ENCODE results near the gene KIF16B. TPM values are rescaled to one million over a fixed set of nuclear protein-coding genes. Genes with fewer than 3 reads are reported as not detected.
"Not testable (repeated sequence)": the region's sequence is repeated elsewhere in the genome, so short reads cannot be mapped to it uniquely, and the experiment has no call there.

KIF16B gene
- total RNA-seq, 6 experiments from 2014 or later = 8.4 to 15.9 (median 11.7) TPM

- no peak overlapping the region for H3K27ac ChIP-seq
- peaks cover 0 to 44% (median 7%) of the 10 kb centered on the region in 4 donors for H3K4me1 ChIP-seq
- no peaks in the 10 kb centered on the region for H3K36me3 ChIP-seq
- TF ChIP-seq, protein P1, sequence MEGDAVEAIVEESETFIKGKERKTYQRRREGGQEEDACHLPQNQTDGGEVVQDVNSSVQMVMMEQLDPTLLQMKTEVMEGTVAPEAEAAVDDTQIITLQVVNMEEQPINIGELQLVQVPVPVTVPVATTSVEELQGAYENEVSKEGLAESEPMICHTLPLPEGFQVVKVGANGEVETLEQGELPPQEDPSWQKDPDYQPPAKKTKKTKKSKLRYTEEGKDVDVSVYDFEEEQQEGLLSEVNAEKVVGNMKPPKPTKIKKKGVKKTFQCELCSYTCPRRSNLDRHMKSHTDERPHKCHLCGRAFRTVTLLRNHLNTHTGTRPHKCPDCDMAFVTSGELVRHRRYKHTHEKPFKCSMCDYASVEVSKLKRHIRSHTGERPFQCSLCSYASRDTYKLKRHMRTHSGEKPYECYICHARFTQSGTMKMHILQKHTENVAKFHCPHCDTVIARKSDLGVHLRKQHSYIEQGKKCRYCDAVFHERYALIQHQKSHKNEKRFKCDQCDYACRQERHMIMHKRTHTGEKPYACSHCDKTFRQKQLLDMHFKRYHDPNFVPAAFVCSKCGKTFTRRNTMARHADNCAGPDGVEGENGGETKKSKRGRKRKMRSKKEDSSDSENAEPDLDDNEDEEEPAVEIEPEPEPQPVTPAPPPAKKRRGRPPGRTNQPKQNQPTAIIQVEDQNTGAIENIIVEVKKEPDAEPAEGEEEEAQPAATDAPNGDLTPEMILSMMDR (IDR thresholded peaks at IDR 0.05) = no peak
- TF ChIP-seq POLR2A (IDR thresholded peaks at IDR 0.05) = no peak
- DNase-seq (no peak), ATAC-seq (no peak)
- no peaks in the 10 kb centered on the region for H3K27me3 ChIP-seq
- no peak overlapping the region for H3K4me3 ChIP-seq
- 33% methylated on average over 2 of the region's 4 CpGs for WGBS (ENCODE audit: insufficient coverage, low coverage, low lambda C conversion rate, missing lambda C conversion rate)
- H3K9me3 ChIP-seq = no peaks in the 10 kb centered on the region
- intact Hi-C loops (cut with DNase I) = no loop called here
Measured at GRCh38 chr20:16569246-16570153, 3.7 kb downstream of the KIF16B start.

- H3K9me3 ChIP-seq = no peaks in the 10 kb centered on the region
- TF ChIP-seq POLR2A (IDR thresholded peaks at IDR 0.05) = no peak
- TF ChIP-seq, protein P1 (IDR thresholded peaks at IDR 0.05) = no peak
- 87% methylated on average over 5 of the region's 5 CpGs for WGBS (ENCODE audit: insufficient coverage, low coverage, low lambda C conversion rate, missing lambda C conversion rate)
- H3K27me3 ChIP-seq = no peaks in the 10 kb centered on the region
- H3K36me3 ChIP-seq = no peaks in the 10 kb centered on the region
- DNase-seq (no peak), ATAC-seq (no peak)
- no peak overlapping the region for H3K27ac ChIP-seq
- intact Hi-C loops (cut with DNase I) = no loop called here
- no peak overlapping the region for H3K4me3 ChIP-seq
- peaks cover 0 to 24% (median 2%) of the 10 kb centered on the region in 4 donors for H3K4me1 ChIP-seq
Measured at GRCh38 chr20:16566080-16566479, 7.2 kb downstream of the KIF16B start.

- H3K27ac ChIP-seq; intact Hi-C loops (cut with DNase I): not testable (repeated sequence)
- WGBS (ENCODE audit: insufficient coverage, low coverage, low lambda C conversion rate, missing lambda C conversion rate) = 100% methylated on average over 5 of the region's 5 CpGs
Measured at GRCh38 chr20:16564079-16564478, 9.2 kb downstream of the KIF16B start.

DNA sequence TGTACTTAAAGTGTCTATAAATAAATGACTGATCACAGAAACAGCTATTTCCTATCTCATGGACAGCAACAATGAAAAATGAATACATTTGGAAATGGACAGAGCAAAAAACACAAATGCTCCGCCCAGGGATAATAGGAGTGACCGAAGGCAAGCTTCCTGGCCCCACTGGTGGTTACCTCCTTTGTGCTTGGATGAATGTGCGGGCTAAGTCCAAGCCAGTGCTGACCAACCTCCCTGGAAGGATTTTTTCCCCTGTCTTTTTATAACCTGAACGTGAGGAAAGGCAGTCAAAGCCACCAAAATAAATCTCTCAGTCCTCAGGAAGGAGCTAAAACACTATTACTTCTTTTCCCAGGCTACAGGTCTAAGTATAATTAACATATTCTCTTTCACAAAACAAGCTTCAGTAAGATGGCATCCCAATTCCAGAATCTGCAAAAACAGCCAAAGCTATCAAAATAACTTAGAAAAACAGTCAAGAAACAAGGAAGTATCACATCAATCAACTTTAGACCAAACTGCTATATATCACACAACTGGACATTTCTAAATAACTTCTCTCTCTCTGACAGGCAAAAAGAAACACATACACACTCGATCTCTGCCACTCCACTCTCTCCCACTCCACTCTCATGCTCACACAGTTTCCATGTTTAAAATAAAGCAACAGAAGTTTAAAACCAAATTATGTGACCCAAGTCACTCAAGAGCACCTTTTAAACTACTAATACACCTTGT is 10.0 kb downstream of the KIF16B start:
- Histone ChIP-seq H3K36me3 (no peaks in the 10 kb centered on the region), H3K4me3 (no peak overlapping the region), H3K27me3 (no peaks in the 10 kb centered on the region), H3K9me3 (no peaks in the 10 kb centered on the region), H3K4me1 (no peaks in the 10 kb centered on the region), H3K27ac (no peak overlapping the region)
- DNase-seq (no peak), ATAC-seq (no peak)
- 66% methylated on average over 5 of the region's 5 CpGs for WGBS (ENCODE audit: insufficient coverage, low coverage, low lambda C conversion rate, missing lambda C conversion rate)
- TF ChIP-seq POLR2A (IDR thresholded peaks at IDR 0.05) = no peak
- TF ChIP-seq, protein P1 (IDR thresholded peaks at IDR 0.05) = no peak
- intact Hi-C loops (cut with DNase I) = no loop called here

More at GRCh38 chr20:16564079-16564478, 9.2 kb downstream of the KIF16B start:
- H3K4me1 ChIP-seq, H3K9me3 ChIP-seq, H3K4me3 ChIP-seq, DNase-seq, H3K36me3 ChIP-seq, H3K27me3 ChIP-seq, ATAC-seq: not testable (repeated sequence)

DNA sequence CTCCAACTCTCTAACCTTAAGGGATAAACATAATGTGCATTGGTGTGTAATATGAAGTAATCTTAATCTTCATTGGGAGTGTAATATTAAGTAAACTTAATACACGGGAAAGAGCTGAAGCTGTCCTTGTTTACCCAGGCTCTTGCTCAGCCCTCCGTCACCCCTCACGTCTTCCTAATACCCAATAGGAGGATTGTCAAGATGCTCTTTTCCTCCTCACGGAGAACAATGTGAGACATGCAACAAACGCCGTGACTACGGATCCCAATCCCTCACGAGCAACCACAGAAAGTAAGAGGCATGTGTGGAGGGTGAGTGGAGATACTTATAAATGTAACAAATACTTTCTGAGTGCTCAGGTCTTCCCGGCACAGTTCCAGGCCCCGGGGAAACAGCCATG is 11.0 kb downstream of the KIF16B start:
- H3K9me3 ChIP-seq = no peaks in the 10 kb centered on the region
- H3K4me1 ChIP-seq = no peaks in the 10 kb centered on the region
- TF ChIP-seq, protein P1 (IDR thresholded peaks at IDR 0.05) = no peak
- TF ChIP-seq POLR2A (IDR thresholded peaks at IDR 0.05) = no peak
- H3K4me3 ChIP-seq = no peak overlapping the region
- no peak for DNase-seq
- 91% methylated on average over 9 of the region's 10 CpGs for WGBS (ENCODE audit: insufficient coverage, low coverage, low lambda C conversion rate, missing lambda C conversion rate)
- ATAC-seq = no peak
- H3K27ac ChIP-seq = no peak overlapping the region
- H3K36me3 ChIP-seq = no peaks in the 10 kb centered on the region
- no peaks in the 10 kb centered on the region for H3K27me3 ChIP-seq
- intact Hi-C loops (cut with DNase I) = no loop called here
